HepG2 (cell line): ENCODE results near the gene RNF126. TPM values are rescaled to one million over a fixed set of nuclear protein-coding genes. Genes with fewer than 3 reads are reported as not detected.
A peak's percentile ranks its signal among the peaks of the same experiment; 100 is the strongest.

Experiments used
- DPF2 ChIP-seq: sonication (generic); formaldehyde crosslinking; IDR thresholded peaks from 2 replicates; pipeline ENCODE4 v1.4.0; 2020; ENCODE audit warnings: mild to moderate bottlenecking, low read depth, missing genetic modification reagents, borderline replicate concordance
- HNF4A ChIP-seq: sonication (generic); formaldehyde crosslinking; IDR thresholded peaks from 2 replicates; pipeline ENCODE4 v1.4.0; 2020; ENCODE audit warnings: missing genetic modification reagents
- IKZF5 ChIP-seq: IDR thresholded peaks from 2 replicates; pipeline ENCODE4 v1.6.1; 2018; ENCODE audit warnings: missing genetic modification reagents, mild to moderate bottlenecking, missing compliant biosample characterization
- IRF2 ChIP-seq: IDR thresholded peaks from 2 replicates; pipeline ENCODE4 v1.6.1; 2018; ENCODE audit warnings: missing genetic modification reagents, missing compliant biosample characterization
- JUNB ChIP-seq: sonication (generic); formaldehyde crosslinking; IDR thresholded peaks from 2 replicates; pipeline ENCODE4 v1.8.0; 2022; ENCODE audit warnings: missing genetic modification reagents, mild to moderate bottlenecking, borderline replicate concordance
- KAT7 ChIP-seq: IDR thresholded peaks from 2 replicates; pipeline ENCODE4 v1.6.1; 2018; ENCODE audit warnings: borderline replicate concordance, missing compliant biosample characterization
- KMT2B ChIP-seq: IDR thresholded peaks from 2 replicates; pipeline ENCODE4 v1.6.1; 2016; ENCODE audit warnings: missing genetic modification reagents, missing compliant biosample characterization
- LCORL ChIP-seq, 2 experiments: fragments of 450-650 bp in 1 of 2; sonication (generic) in 1 of 2; formaldehyde crosslinking in 1 of 2; IDR thresholded peaks; 2 replicates each; pipeline versions ENCODE4 v1.5.0 to v1.6.1; 2017 to 2020; ENCODE audit warnings: antibody characterized with exemption in 1 of 2, missing genetic modification reagents in 1 of 2
- RXRA ChIP-seq: sonication (generic); formaldehyde crosslinking; IDR thresholded peaks from 2 replicates; pipeline ENCODE4 v1.5.1; 2020; ENCODE audit warnings: missing genetic modification reagents
- SIX1 ChIP-seq: sonication (generic); formaldehyde crosslinking; IDR thresholded peaks from 2 replicates; pipeline ENCODE4 v1.4.0; 2020; ENCODE audit warnings: missing genetic modification reagents, borderline replicate concordance
- SP5 ChIP-seq: IDR thresholded peaks from 2 replicates; pipeline ENCODE4 v1.6.1; 2016; ENCODE audit warnings: low read depth, borderline replicate concordance
- TMF1 ChIP-seq: sonication (generic); formaldehyde crosslinking; IDR thresholded peaks from 2 replicates; pipeline ENCODE4 v1.8.1; 2022; ENCODE audit warnings: low read depth, missing genetic modification reagents
- ZFP36L1 ChIP-seq: sonication (generic); formaldehyde crosslinking; IDR thresholded peaks from 2 replicates; pipeline ENCODE4 v1.8.0; 2022; ENCODE audit warnings: mild to moderate bottlenecking, missing genetic modification reagents, moderate library complexity
- ZFY ChIP-seq: sonication (generic); formaldehyde crosslinking; IDR thresholded peaks from 2 replicates; pipeline ENCODE4 v1.4.0; 2020; ENCODE audit warnings: missing genetic modification reagents
- ZHX2 ChIP-seq, 2 experiments: sonication (generic) in 1 of 2; formaldehyde crosslinking in 1 of 2; IDR thresholded peaks; 2 replicates each; pipeline versions ENCODE4 v1.6.1 to v1.9.0; 2014 to 2022; ENCODE audit warnings: antibody characterized with exemption in 1 of 2, borderline replicate concordance in 1 of 2, inconsistent platforms in 1 of 2, low read depth in 1 of 2, missing genetic modification reagents in 1 of 2
- ZNF501 ChIP-seq: sonication (generic); formaldehyde crosslinking; IDR thresholded peaks from 2 replicates; pipeline ENCODE4 v1.5.1; 2020; ENCODE audit warnings: mild to moderate bottlenecking, moderate library complexity, missing genetic modification reagents
- ZNF503 ChIP-seq: sonication (generic); formaldehyde crosslinking; IDR thresholded peaks from 2 replicates; pipeline ENCODE4 v1.4.0; 2020; ENCODE audit warnings: missing genetic modification reagents
- ZNF800 ChIP-seq: sonication (generic); formaldehyde crosslinking; IDR thresholded peaks from 2 replicates; pipeline ENCODE4 v1.4.0; 2020; ENCODE audit warnings: missing genetic modification reagents
- polyA plus RNA-seq, 8 experiments: library from polyadenylated mRNA; depleted of rRNA in 3 of 8; stranded (reverse) in 7 of 8; unstranded in 1 of 8; fragments of >200 nt; fragmentation: Illumina TruSeq in 4 of 8; extraction: Trizol in 4 of 8; gene quantifications; 2 replicates each; pipeline versions ENCODE4 v1.2.1 to v1.2.3, GENCODE V29; 2011 to 2016; ENCODE audit warnings: low read depth in 4 of 8, missing spikeins in 1 of 8, mixed read lengths in 1 of 8; ENCODE audit not compliant: insufficient read depth in 1 of 8
- total RNA-seq, 5 experiments: library from RNA; depleted of rRNA; stranded (reverse); fragments of >200 nt; fragmentation: Illumina TruSeq; extraction: Trizol; gene quantifications; 2 replicates each; pipeline ENCODE4 v1.2.3, GENCODE V29; 2016; ENCODE audit warnings: low read depth in 1 of 5

The RNF126 gene
- total and polyA plus RNA-seq, 2 of the 13 experiments (the other 11 are each of a cell fraction or from before 2014, with no cell fraction given) = 23.2 to 34.0 TPM

- TF ChIP-seq ZHX2 (IDR thresholded peaks at IDR 0.05; ENCODE audit: low read depth) (peak; percentile 76), ZHX2 (CRISPR knock-in tag; IDR thresholded peaks at IDR 0.05; ENCODE audit: borderline replicate concordance) (no peak), SP5 (peak; percentile 82), ZFP36L1 (CRISPR knock-in tag) (peak; percentile 67; the same call in 1 of the 2 replicates), KMT2B (CRISPR knock-in tag) (peak; percentile 21; the same call in 1 of the 2 replicates), SIX1 (CRISPR knock-in tag) (peak; percentile 17; the same call in 1 of the 2 replicates), ZNF501 (CRISPR knock-in tag) (peak; percentile 46), IRF2 (peak; percentile 91), IKZF5 (CRISPR knock-in tag) (peak; percentile 99), JUNB (no peak), TMF1 (no peak), ZNF800 (CRISPR knock-in tag) (0 out of 2 replicates have a peak, but pooled peaks have one; percentile 23), RXRA (CRISPR knock-in tag) (peak; percentile 95), ZFY (CRISPR knock-in tag) (peak; percentile 84), LCORL (IDR thresholded peaks at IDR 0.05) (no peak), LCORL (CRISPR knock-in tag; IDR thresholded peaks at IDR 0.05) (peak; percentile 77; the same call in 1 of the 2 replicates), DPF2 (CRISPR knock-in tag) (peak; percentile 56; the same call in 1 of the 2 replicates), HNF4A (CRISPR knock-in tag) (peak; percentile 98), ZNF503 (CRISPR knock-in tag) (peak; percentile 77), KAT7 (CRISPR knock-in tag) (no peak; the same call in 1 of the 2 replicates)
These were observed 2.1 kb downstream of the RNF126 start (continued) for GRCh38 chr19:660793-661426.
